ENCODE results near the gene KIF5A. TPM values are rescaled to one million over a fixed set of nuclear protein-coding genes. Genes with fewer than 3 reads are reported as not detected.

The KIF5A gene
- polyA plus RNA-seq, 1 of the 3 experiments (the other 2 are of a cell fraction), result 6.2 TPM

DNA sequence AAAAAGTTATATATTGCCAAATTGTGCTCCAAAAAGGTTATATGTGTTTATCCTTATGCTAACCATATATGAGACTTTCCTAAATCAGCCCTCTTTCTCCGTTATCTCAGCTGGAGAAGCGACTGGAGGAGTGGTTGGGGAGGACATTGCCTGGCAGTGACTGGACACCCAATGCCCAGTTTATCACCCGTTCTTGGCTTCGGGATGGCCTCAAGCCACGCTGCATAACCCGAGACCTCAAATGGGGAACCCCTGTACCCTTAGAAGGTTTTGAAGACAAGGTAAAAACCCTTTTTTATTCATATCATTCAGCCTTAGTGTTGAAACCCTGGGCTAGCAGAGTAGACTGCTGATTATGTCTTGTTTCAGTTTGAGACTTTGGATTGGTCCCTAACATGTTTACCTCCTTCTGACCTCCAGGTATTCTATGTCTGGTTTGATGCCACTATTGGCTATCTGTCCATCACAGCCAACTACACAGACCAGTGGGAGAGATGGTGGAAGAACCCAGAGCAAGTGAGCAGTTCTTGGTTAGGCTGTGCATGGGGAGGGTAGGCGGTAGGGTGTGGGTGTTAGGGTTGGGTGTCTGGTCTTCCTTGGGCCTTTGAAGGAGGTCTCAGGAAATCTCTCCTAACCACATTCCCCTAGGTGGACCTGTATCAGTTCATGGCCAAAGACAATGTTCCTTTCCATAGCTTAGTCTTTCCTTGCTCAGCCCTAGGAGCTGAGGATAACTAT, 38.1 kb upstream of the KIF5A start:
- no peak overlapping the region for H3K27ac ChIP-seq (ENCODE audit: low read depth in 2 of 2, low read length in 1 of 2)
- WGBS (ENCODE audit: low lambda C conversion rate), result 97% methylated on average over 7 of the region's 7 CpGs
- no peak overlapping the region for H3K4me2 ChIP-seq
- no peak overlapping the region for H3K9ac ChIP-seq
- no peak for DNase-seq
- peaks cover 3% of the 10 kb centered on the region; the same call in 1 of the 2 replicates for H3K79me2 ChIP-seq (ENCODE audit: insufficient read depth)
- TF ChIP-seq CHD2 (IDR thresholded peaks at IDR 0.05; ENCODE audit: low read length, partially characterized antibody) (no peak), TEAD4 (IDR thresholded peaks at IDR 0.05; ENCODE audit: borderline replicate concordance, insufficient read depth) (no peak), ELF1 (IDR thresholded peaks at IDR 0.05) (no peak), RXRA (IDR thresholded peaks at IDR 0.05; ENCODE audit: borderline replicate concordance, low read depth) (no peak), RAD21 (IDR thresholded peaks at IDR 0.05; ENCODE audit: low read length) (no peak), TCF12 (IDR thresholded peaks at IDR 0.05) (no peak), MXI1 (IDR thresholded peaks at IDR 0.05; ENCODE audit: low read depth, low read length) (no peak), POLR2AphosphoS5 (IDR thresholded peaks at IDR 0.05; ENCODE audit: low read depth, low read length) (no peak), JUND (IDR thresholded peaks at IDR 0.05) (no peak), GABPA (IDR thresholded peaks at IDR 0.05; ENCODE audit: low read depth) (no peak), MEF2A (IDR thresholded peaks at IDR 0.05; ENCODE audit: borderline replicate concordance, low read depth) (no peak), FOXJ3 (CRISPR knock-in tag; IDR thresholded peaks at IDR 0.05) (no peak)
- TF ChIP-seq, protein P1, sequence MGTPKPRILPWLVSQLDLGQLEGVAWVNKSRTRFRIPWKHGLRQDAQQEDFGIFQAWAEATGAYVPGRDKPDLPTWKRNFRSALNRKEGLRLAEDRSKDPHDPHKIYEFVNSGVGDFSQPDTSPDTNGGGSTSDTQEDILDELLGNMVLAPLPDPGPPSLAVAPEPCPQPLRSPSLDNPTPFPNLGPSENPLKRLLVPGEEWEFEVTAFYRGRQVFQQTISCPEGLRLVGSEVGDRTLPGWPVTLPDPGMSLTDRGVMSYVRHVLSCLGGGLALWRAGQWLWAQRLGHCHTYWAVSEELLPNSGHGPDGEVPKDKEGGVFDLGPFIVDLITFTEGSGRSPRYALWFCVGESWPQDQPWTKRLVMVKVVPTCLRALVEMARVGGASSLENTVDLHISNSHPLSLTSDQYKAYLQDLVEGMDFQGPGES (IDR thresholded peaks at IDR 0.05; ENCODE audit: low read depth, low read length), result no peak
- TF ChIP-seq, protein P2, sequence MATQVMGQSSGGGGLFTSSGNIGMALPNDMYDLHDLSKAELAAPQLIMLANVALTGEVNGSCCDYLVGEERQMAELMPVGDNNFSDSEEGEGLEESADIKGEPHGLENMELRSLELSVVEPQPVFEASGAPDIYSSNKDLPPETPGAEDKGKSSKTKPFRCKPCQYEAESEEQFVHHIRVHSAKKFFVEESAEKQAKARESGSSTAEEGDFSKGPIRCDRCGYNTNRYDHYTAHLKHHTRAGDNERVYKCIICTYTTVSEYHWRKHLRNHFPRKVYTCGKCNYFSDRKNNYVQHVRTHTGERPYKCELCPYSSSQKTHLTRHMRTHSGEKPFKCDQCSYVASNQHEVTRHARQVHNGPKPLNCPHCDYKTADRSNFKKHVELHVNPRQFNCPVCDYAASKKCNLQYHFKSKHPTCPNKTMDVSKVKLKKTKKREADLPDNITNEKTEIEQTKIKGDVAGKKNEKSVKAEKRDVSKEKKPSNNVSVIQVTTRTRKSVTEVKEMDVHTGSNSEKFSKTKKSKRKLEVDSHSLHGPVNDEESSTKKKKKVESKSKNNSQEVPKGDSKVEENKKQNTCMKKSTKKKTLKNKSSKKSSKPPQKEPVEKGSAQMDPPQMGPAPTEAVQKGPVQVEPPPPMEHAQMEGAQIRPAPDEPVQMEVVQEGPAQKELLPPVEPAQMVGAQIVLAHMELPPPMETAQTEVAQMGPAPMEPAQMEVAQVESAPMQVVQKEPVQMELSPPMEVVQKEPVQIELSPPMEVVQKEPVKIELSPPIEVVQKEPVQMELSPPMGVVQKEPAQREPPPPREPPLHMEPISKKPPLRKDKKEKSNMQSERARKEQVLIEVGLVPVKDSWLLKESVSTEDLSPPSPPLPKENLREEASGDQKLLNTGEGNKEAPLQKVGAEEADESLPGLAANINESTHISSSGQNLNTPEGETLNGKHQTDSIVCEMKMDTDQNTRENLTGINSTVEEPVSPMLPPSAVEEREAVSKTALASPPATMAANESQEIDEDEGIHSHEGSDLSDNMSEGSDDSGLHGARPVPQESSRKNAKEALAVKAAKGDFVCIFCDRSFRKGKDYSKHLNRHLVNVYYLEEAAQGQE (IDR thresholded peaks at IDR 0.05; ENCODE audit: low read depth, low read length), result no peak
- TF ChIP-seq, protein P3, sequence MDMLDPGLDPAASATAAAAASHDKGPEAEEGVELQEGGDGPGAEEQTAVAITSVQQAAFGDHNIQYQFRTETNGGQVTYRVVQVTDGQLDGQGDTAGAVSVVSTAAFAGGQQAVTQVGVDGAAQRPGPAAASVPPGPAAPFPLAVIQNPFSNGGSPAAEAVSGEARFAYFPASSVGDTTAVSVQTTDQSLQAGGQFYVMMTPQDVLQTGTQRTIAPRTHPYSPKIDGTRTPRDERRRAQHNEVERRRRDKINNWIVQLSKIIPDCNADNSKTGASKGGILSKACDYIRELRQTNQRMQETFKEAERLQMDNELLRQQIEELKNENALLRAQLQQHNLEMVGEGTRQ (IDR thresholded peaks at IDR 0.05; ENCODE audit: borderline replicate concordance, low read depth, low read length), result no peak
- TF ChIP-seq, protein P4, sequence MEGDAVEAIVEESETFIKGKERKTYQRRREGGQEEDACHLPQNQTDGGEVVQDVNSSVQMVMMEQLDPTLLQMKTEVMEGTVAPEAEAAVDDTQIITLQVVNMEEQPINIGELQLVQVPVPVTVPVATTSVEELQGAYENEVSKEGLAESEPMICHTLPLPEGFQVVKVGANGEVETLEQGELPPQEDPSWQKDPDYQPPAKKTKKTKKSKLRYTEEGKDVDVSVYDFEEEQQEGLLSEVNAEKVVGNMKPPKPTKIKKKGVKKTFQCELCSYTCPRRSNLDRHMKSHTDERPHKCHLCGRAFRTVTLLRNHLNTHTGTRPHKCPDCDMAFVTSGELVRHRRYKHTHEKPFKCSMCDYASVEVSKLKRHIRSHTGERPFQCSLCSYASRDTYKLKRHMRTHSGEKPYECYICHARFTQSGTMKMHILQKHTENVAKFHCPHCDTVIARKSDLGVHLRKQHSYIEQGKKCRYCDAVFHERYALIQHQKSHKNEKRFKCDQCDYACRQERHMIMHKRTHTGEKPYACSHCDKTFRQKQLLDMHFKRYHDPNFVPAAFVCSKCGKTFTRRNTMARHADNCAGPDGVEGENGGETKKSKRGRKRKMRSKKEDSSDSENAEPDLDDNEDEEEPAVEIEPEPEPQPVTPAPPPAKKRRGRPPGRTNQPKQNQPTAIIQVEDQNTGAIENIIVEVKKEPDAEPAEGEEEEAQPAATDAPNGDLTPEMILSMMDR (IDR thresholded peaks at IDR 0.05), result no peak
- H3K9me3 ChIP-seq, result no peaks in the 10 kb centered on the region
- H4K20me1 ChIP-seq (ENCODE audit: insufficient read depth), result peaks cover 9% of the 10 kb centered on the region; the same call in 1 of the 2 replicates
- H2AFZ ChIP-seq (ENCODE audit: low read depth), result no peak overlapping the region
- H3K36me3 ChIP-seq (replicated peaks in 1 of 2; ENCODE audit: control insufficient read depth in 1 of 2, insufficient read depth in 2 of 2, low read length in 1 of 2), result peaks cover 39 to 58% of the 10 kb centered on the region in 2 experiments
- POLR2A ChIA-PET, result interaction anchor here (0.7 kb wide), 1 partner anchor 772 kb away, joined by 3 read pairs; no protein-coding TSS in a partner anchor
- H3K4me3 ChIP-seq (ENCODE audit: low read depth in 2 of 2, low read length in 1 of 2), result no peak overlapping the region
- no peaks in the 10 kb centered on the region; a peak in 1 of 4 replicates for H3K4me1 ChIP-seq (ENCODE audit: control insufficient read depth in 1 of 2, insufficient read depth in 2 of 2, low read depth in 1 of 2, low read length in 1 of 2)
- CTCF ChIA-PET, result interaction anchor here (0.6 kb wide), 3 partner anchors 51 to 248 kb away, joined by 3 to 4 read pairs (median 3); no protein-coding TSS in a partner anchor
- no peaks in the 10 kb centered on the region for H3K27me3 ChIP-seq (ENCODE audit: insufficient read depth)
- peaks cover 33% of the 10 kb centered on the region for H3F3A ChIP-seq (replicated peaks; ENCODE audit: insufficient read depth)
- H3K9me2 ChIP-seq, result no peaks in the 10 kb centered on the region
